OCI-LY3 (cell line): ENCODE data around the gene ASPHD1.

Experiments
- EZH2phosphoT487 ChIP-seq: fragments of 200-600 bp; shearing (Covaris generic); IDR thresholded peaks from 2 replicates; pipeline ENCODE4 v1.6.1; 2018; ENCODE audit warnings: antibody characterized with exemption, mixed run types, low read depth
- TF ChIP-seq, protein P1 (sequence below): fragments of 200-600, 300-600 bp; sonication (generic); IDR thresholded peaks from 2 replicates; pipeline ENCODE4 v1.5.1; 2014; ENCODE audit warnings: antibody characterized with exemption, low read length, low read depth

DNA sequence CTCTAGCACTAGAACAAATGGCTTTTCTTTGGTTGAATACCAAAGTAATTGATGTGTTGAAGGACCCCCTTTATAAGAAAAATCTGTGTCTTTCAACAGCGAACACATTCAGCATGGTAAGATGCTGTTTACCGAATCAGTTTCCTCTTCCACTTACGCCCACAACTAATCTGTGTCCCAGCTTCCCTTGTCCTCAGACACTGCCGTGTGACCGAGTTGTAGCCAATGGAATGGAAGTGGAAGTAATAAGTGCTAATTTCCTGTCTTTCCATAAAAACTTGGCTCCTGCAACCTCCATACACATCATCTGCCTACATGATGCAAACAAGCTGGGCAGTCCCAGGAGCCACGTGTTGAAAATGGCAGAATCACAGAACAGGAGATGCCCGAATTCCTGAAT, 47.6 kb upstream of the ASPHD1 start:
- TF ChIP-seq, protein P1, sequence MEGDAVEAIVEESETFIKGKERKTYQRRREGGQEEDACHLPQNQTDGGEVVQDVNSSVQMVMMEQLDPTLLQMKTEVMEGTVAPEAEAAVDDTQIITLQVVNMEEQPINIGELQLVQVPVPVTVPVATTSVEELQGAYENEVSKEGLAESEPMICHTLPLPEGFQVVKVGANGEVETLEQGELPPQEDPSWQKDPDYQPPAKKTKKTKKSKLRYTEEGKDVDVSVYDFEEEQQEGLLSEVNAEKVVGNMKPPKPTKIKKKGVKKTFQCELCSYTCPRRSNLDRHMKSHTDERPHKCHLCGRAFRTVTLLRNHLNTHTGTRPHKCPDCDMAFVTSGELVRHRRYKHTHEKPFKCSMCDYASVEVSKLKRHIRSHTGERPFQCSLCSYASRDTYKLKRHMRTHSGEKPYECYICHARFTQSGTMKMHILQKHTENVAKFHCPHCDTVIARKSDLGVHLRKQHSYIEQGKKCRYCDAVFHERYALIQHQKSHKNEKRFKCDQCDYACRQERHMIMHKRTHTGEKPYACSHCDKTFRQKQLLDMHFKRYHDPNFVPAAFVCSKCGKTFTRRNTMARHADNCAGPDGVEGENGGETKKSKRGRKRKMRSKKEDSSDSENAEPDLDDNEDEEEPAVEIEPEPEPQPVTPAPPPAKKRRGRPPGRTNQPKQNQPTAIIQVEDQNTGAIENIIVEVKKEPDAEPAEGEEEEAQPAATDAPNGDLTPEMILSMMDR: no peak
- no peak for TF ChIP-seq EZH2phosphoT487
